HG02763 (cell line): Measurements from ENCODE around the gene CBR4.
"Not testable (repeated sequence)": the region's sequence is repeated elsewhere in the genome, so short reads cannot be mapped to it uniquely, and the experiment has no call there.

Experiments used
- ATAC-seq: cut with Tn5 transposase; IDR thresholded peaks from one replicate; pipeline ENCODE4 v1.9.1; 2021; ENCODE audit warnings: mild to moderate bottlenecking, moderate library complexity; ENCODE audit not compliant: unreplicated experiment

The CBR4 gene

GRCh38 chr4:169035871-169036620 lies 26.0 kb upstream of the CBR4 start:
- not testable (repeated sequence) for ATAC-seq

GRCh38 chr4:169033660-169034059 lies 23.6 kb upstream of the CBR4 start:
- ATAC-seq = no peak

GRCh38 chr4:169032883-169033645 lies 23.0 kb upstream of the CBR4 start:
- no peak for ATAC-seq

- ATAC-seq = no peak
These were observed 22.1 kb upstream of the CBR4 start for GRCh38 chr4:169032194-169032593.

GRCh38 chr4:169031392-169031791 lies 21.3 kb upstream of the CBR4 start:
- no peak for ATAC-seq

GRCh38 chr4:169030562-169030982 lies 20.5 kb upstream of the CBR4 start:
- ATAC-seq = no peak

- ATAC-seq = no peak
These were observed 19.9 kb upstream of the CBR4 start for GRCh38 chr4:169029947-169030346.

- no peak for ATAC-seq
These were observed 17.6 kb upstream of the CBR4 start for GRCh38 chr4:169027663-169028062.

GRCh38 chr4:169025184-169025583 lies 15.1 kb upstream of the CBR4 start:
- ATAC-seq = no peak

GRCh38 chr4:169024762-169025161 lies 14.7 kb upstream of the CBR4 start:
- peak; percentile 77 for ATAC-seq

GRCh38 chr4:169018406-169018805 lies 8.4 kb upstream of the CBR4 start:
- no peak for ATAC-seq

GRCh38 chr4:169017971-169018370 lies 7.9 kb upstream of the CBR4 start:
- ATAC-seq = no peak

GRCh38 chr4:169015186-169015623 lies 5.2 kb upstream of the CBR4 start:
- ATAC-seq = no peak

GRCh38 chr4:169014586-169014985 lies 4.5 kb upstream of the CBR4 start:
- no peak for ATAC-seq

GRCh38 chr4:169013396-169013795 lies 3.3 kb upstream of the CBR4 start:
- ATAC-seq = no peak

GRCh38 chr4:169012049-169012448 lies 2.0 kb upstream of the CBR4 start:
- no peak for ATAC-seq

- peak; percentile 28 for ATAC-seq
These were observed 550 bp downstream of the CBR4 start for GRCh38 chr4:169009286-169010124.

- no peak for ATAC-seq
These were observed 4.5 kb downstream of the CBR4 start for GRCh38 chr4:169005453-169006099.

- ATAC-seq = no peak
These were observed 9.7 kb downstream of the CBR4 start for GRCh38 chr4:169000315-169000714.

GRCh38 chr4:168999809-169000208 lies 10.2 kb downstream of the CBR4 start:
- no peak for ATAC-seq

GRCh38 chr4:168998596-168998995 lies 11.5 kb downstream of the CBR4 start:
- ATAC-seq = no peak
